GM15510 (cell line): ENCODE data around the gene HK3.

ENCODE experiments used
- POLR2A ChIP-seq: IDR thresholded peaks from 3 replicates; pipeline ENCODE4 v1.6.1; 2011; ENCODE audit warnings: borderline replicate concordance; ENCODE audit not compliant: insufficient read length; ENCODE audit errors: extremely low read depth

The HK3 gene

DNA sequence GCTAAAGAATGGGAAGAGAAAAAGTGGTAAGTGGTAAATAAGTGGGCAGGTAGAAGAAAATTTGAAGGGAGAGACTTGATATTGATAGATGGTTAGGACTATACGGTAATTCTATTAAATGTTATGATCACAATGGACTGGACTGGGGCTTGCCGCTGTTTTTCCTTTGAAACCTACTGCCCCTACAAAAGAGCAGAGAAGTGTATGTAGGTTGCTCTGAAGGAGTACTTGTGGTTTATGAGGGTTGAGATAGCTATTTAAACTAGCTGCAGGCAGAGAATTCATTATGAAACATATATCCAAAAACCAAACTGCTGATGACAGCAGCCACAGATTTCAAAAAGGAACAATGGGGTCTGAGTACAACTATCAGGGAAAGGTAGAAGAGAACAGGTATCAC is 16.8 kb upstream of the HK3 start:
- no peak for TF ChIP-seq POLR2A

DNA sequence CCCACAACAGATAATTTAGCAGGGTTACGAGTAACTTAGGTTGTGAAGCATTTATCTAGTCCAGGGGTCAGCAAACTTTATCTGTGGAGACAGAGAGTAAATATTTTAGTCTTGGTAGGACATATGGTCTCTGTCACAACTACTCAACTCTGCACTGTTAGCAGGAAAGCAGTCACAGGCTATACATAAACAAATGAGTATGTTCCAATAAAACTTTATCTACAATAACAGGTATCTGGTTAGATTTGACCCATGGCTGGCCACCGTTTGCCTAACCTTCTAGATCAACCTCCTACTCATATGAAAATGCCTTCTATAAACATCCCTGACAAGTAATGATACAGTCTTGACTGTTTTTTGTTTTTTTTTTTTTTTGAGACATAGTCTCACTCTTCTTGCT is 13.0 kb upstream of the HK3 start:
- no peak for TF ChIP-seq POLR2A

DNA sequence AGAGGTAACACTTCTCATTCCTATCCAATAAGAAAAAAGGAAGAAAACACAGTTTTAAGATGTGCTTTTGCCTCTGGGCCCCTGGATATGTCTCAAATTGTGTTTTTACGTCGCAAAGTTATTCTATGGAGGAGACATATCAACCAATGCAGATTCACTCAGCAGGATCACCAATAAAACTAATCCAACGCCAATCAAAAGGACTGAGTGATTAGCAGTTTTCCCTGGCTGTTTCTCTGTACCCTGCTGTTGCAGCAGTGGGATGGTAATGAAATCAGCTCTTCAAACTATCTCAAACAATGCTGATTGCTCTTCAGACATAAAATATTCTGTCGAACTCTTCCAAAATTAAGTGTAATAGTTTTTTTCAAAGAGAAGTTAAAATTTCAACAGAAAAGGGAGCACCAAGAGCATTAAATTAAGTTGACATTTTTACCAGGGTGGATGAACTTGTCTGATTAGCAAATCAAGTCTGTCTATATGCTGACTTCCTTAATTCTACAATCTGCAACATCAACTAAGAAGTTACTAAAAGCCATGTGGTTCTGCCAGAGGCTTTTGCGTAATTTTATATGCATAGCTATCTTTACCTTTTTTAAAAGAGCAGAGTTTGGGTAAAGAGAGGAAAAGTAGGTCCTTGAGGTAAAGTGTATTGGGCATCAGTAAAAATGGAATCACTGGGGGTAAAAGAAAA is 9.7 kb upstream of the HK3 start:
- TF ChIP-seq POLR2A: no peak

DNA sequence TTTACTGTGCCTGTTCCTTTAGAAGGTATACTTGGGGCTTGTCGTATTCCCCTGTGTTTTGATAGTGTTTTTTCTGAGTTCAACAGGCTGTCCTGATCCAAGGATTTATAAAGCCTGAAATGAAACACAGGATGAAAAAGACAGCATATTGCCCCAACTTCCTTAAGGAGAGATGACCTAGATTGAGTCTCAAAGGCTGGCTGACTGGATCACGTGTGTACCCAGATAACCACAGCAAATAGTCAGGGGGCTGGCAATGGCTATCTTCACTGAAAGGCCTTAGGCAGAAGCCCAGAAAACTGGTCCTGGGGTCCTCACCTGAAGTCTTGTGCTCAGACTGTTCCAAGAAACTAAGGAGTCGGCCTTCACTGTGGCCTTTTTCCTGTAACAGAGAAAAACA is 7.7 kb upstream of the HK3 start:
- TF ChIP-seq POLR2A: no peak

DNA sequence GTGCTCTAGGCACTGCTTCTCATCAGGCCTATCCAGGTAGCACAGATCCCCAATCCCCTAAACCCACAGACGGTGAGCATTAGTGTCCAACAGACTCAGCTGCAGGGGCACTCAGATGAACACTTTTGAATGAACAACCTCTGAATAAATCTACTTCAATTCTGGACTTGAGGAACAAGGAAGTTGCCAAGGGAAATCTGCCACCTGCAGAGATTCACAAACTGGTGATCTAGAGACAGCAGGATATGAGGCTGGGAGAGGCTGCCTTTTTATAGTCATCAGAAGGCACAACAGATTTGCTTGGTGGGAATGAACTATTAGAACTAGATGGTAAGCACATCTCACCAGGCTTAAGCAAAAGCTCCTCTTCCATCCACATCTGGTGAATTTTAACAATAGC is 7.0 kb upstream of the HK3 start:
- no peak for TF ChIP-seq POLR2A

DNA sequence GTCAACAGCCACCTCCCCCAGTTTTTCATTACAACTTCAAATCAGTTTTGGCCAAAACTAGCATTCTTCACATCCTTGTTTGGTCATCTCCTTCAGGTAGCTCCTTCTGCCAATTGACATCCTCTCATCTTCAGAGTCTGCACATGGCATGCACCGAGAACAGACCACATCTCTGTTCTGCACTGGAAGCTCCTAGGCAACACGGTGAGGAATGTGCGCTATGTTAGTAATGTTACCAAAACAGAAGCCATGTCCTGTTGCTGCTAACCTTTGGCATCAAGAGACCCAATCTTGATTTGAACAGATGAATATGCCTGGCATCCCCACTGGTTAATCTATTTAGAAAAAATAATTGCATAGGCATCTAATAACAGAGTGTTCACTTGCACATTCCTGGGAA is 5.1 kb upstream of the HK3 start:
- no peak for TF ChIP-seq POLR2A

DNA sequence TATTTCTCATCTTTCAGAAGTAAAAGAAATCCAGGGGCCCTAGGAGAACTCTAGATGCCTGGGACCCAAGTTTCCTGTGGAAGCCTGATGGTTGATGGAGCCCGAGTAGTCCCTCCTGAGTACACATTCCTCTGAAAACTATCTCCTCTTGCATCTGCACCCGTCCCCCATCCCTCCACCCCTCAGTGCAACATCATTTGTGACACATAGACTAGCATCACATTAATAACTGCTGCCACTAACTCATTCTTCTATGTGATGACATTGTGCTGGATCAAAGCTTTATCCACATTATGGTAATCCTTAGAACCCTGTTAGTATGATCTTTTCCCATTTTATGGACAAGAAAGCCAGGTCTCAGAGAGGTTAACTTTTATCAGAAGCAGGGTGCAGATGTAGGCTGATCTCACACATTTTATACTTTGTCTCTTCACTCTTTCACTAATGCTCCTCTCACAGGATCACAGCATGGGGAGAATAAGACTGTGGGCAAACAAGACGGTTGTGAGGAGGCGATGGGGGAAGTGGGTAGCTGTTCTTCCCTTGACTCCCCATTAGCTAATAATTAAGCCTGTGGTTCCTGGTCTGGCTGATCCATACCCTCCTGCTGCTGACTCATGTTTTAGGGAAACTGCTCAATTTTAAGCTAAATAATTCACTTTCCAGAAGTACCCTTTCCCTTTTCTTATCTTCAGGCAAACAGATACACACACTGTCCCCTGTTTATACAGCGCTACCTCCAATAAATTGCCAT is 3.9 kb upstream of the HK3 start:
- TF ChIP-seq POLR2A: no peak

DNA sequence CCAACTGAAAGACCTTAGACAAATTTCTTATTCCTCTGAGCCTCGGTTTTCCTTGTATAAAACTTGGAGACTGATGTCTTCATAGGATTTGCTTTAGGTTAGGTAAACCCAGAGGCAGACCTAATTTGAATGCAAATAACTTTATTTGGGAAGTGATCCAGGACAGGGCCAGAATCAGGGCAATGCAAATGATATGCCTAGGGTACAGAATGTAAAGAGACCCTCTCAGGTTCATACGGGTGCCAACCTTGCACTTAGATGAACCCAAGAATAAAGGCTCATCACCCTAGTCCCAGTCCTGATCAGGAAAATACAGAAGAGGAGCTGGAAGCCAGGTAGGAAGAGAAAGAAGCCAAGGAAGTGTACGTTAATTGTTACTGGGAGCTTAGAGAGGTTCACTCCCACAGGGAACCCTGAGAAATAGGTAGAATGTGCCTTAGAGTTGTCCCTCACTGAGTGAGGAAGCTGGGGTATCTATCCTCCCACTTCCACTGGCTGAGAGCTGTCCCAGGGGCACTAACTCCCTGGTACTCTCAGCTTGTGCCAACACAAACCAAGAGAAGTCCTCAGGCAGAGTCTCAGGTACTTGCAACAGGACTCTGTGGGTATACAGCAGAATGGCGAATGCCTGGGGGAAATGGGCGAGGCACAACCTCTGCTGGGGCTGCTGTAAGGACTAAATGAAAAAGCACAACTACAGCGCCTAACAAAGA is 3.1 kb upstream of the HK3 start:
- TF ChIP-seq POLR2A: no peak

DNA sequence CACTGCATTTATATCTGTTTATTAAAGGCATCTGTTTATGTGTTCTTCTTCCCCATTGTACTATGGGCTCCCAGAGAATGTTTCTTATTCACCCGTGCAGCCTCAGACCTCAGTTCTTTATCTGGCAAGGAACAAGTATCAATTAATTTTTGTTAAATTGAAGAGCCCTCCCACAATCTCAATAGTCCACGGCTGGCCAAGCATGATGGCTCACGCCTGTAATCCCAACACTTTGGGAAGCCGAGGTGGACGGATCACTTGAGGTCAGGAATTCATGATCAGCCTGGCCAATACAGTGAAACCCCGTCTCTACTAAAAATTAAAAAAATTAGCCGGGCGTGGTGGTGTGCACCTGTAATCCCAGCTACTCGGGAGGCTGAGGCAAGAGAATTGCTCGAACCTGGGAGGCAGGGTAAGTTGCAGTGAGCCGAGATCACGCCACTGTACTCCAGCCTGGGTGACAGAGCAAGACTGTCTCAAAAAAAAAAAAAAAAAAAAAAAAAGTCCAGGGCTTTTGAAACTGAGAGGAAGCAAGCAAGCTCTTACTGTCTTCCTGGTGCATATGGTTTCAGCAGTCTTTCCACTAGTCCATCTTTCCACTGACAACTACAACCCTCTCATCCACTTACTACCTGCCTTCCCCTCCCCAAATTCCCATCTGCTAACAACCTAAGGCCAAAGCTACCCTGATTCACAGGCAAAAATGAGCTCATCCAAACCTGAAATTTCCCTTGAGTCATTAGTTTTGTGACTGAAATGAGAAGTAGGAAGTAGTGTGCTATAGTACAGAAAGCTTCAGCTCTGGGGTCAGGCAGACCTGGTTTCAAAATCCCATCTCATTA is 2.3 kb upstream of the HK3 start:
- no peak for TF ChIP-seq POLR2A

DNA sequence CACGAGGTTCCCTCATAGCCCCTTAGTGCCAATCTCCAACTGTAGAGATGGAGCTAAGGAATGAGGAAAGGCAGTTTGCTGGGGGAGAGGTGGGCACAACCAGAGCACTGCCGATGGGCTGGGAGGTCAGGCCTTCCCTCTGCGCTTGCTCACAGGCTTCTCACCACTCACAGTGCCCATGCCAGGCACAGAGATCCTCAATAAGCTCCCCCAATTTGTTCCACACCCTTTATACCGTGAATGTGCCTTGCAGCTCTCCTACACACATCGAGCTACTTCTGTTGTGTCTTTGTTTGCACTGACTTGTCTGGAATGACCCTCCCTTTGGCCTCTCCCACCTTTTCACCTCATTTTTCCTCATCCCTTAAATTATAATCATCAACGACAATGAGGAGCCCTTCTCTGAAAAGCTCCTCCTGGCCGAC is 1.6 kb upstream of the HK3 start:
- TF ChIP-seq POLR2A: no peak

DNA sequence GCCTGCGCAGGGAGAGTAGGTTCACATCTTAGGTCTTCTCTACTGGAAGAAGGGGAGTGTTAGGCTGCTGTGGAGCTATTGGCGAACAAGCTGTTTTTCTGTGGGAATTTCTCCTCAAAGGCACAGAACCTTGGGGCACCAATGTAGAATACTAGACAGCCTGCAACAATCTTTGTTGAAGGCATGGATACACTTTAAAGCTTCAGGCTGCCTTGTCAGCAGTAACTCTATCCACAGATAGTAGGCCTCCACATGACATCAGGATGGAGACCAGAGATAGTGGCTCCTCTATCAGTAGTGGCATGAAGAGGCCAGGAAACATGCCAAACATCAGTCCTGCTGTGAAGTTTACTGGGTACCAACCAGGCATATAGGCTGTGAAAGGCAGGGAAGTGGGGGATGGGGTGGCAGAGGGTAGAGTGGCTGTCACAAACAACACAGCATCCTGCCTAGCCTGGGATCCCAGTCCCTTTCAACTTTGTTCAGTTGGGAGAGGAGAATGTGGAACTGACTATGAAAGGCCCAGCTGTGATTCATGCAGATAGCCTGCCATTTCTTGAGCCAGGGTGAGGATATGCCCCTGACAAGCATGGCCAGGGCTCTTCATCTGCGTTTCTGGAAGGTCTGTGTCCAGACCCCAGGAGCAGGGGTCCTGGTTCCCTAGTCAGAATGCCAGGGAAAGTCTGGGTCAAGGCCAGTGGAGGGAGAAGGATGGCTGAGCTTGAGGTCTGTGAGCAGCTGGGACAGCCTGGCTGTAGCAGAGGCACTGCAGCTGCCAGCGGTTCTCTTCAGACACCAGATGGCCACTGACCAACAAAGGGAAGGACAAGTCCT is 1.0 kb upstream of the HK3 start:
- no peak for TF ChIP-seq POLR2A

DNA sequence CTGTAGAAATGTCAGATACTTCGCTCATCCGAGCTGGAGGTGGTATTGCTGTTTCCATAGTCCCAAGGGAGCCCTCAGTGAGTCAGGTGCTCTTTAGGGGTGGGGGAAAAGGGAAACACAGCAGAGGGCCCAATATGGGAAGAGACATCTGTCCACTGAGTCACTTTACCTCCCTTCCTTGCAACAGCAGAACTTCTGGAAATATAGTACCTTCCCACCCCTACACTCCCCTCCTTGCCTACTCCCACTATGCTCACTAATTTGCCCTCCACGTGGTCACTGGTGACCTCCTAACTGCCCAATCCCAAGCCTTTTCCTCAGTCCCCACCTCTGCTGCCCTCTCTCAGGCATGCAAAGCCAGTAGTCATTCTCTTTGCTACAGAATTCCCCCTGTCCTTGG is 1.9 kb downstream of the HK3 start:
- no peak for TF ChIP-seq POLR2A

DNA sequence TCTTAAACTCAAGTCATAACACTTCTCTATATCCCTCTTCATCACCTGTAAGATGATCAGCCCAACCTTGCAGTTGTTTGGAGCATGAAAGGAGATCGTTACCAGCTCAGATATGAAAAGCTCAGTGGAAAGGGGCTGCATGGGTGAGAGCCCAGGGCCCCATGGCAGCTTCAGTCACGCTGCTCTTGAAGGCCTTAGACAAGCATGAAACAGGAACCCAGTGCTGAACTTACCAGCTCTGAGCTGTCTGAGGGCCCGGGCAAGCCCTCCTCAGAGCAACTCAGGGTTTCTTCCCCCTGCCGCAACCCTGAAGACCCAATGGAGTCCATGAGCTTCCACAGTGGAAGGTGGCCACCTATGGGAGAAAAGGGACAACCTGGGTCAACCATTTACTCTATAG is 3.3 kb downstream of the HK3 start:
- TF ChIP-seq POLR2A: no peak

DNA sequence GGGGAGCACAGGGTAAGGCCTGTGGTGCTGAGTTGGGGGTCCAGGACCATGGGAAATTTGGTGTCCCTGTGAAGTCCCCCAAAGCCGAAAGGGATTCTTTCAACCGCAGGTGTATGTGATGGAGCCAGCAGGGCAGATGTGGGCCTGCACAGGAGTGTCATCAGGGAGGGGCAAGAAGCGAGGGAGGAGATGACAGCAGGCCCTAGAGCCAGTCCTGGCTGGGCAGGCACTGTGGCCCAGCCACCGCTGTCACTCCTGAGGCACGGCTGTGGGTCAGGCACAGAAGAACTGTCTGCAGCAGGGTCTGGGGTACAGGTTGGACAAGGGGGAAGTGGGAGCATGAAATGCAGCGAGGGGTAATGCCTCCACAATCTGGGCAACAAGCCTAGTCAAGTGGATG is 4.8 kb downstream of the HK3 start:
- TF ChIP-seq POLR2A: no peak
